ENCODE measurements around the gene OR6J1. TPM values are rescaled to one million over a fixed set of nuclear protein-coding genes. Genes with fewer than 3 reads are reported as not detected.

The OR6J1 gene
- total and polyA plus RNA-seq, 9 of the 15 experiments (the other 6 are each of a cell fraction or from before 2014, with no cell fraction given), result not detected

GRCh38 chr14:22650960-22651521 lies 6.9 kb upstream of the OR6J1 start (continued):
- TF ChIP-seq, protein P1, sequence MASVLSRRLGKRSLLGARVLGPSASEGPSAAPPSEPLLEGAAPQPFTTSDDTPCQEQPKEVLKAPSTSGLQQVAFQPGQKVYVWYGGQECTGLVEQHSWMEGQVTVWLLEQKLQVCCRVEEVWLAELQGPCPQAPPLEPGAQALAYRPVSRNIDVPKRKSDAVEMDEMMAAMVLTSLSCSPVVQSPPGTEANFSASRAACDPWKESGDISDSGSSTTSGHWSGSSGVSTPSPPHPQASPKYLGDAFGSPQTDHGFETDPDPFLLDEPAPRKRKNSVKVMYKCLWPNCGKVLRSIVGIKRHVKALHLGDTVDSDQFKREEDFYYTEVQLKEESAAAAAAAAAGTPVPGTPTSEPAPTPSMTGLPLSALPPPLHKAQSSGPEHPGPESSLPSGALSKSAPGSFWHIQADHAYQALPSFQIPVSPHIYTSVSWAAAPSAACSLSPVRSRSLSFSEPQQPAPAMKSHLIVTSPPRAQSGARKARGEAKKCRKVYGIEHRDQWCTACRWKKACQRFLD (CRISPR knock-in tag; IDR thresholded peaks at IDR 0.05), result no peak
- no peak for TF ChIP-seq MAFK (IDR thresholded peaks at IDR 0.05; ENCODE audit: low read length)
- TF ChIP-seq POLR2A (conservative IDR thresholded peaks at IDR 0.05), result peak; percentile 95
- no peak for TF ChIP-seq SAFB (IDR thresholded peaks at IDR 0.05; ENCODE audit: borderline replicate concordance, low read depth, low read length)
- no peak for TF ChIP-seq ZNF780A (CRISPR knock-in tag; IDR thresholded peaks at IDR 0.05)
- no peak for TF ChIP-seq NFRKB (IDR thresholded peaks at IDR 0.05; ENCODE audit: low read depth)
- TF ChIP-seq, protein P2, sequence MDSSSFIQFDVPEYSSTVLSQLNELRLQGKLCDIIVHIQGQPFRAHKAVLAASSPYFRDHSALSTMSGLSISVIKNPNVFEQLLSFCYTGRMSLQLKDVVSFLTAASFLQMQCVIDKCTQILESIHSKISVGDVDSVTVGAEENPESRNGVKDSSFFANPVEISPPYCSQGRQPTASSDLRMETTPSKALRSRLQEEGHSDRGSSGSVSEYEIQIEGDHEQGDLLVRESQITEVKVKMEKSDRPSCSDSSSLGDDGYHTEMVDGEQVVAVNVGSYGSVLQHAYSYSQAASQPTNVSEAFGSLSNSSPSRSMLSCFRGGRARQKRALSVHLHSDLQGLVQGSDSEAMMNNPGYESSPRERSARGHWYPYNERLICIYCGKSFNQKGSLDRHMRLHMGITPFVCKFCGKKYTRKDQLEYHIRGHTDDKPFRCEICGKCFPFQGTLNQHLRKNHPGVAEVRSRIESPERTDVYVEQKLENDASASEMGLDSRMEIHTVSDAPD (CRISPR knock-in tag; IDR thresholded peaks at IDR 0.05), result no peak
- TF ChIP-seq, protein P3, sequence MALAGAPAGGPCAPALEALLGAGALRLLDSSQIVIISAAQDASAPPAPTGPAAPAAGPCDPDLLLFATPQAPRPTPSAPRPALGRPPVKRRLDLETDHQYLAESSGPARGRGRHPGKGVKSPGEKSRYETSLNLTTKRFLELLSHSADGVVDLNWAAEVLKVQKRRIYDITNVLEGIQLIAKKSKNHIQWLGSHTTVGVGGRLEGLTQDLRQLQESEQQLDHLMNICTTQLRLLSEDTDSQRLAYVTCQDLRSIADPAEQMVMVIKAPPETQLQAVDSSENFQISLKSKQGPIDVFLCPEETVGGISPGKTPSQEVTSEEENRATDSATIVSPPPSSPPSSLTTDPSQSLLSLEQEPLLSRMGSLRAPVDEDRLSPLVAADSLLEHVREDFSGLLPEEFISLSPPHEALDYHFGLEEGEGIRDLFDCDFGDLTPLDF (CRISPR knock-in tag; IDR thresholded peaks at IDR 0.05), result no peak
- TF ChIP-seq GABPB2 (CRISPR knock-in tag; conservative IDR thresholded peaks at IDR 0.05), result no peak
- TF ChIP-seq KDM5B (IDR thresholded peaks at IDR 0.05; ENCODE audit: insufficient replicate concordance, low read depth, low read length), result peak; percentile 35
- TF ChIP-seq ARID2 (IDR thresholded peaks at IDR 0.05), result no peak
- TF ChIP-seq HEY1 (CRISPR knock-in tag; IDR thresholded peaks at IDR 0.05; ENCODE audit: borderline replicate concordance), result no peak
- no peak for TF ChIP-seq L3MBTL2 (IDR thresholded peaks at IDR 0.05)
- no peak for TF ChIP-seq ZNF133 (CRISPR knock-in tag; IDR thresholded peaks at IDR 0.05)
- TF ChIP-seq RUNX1 (IDR thresholded peaks at IDR 0.05; ENCODE audit: low read depth), result 0 out of 2 replicates have a peak, but pooled peaks have one; percentile 50
- no peak for TF ChIP-seq FOS (IDR thresholded peaks at IDR 0.05; ENCODE audit: extremely low read depth, insufficient read length)
- no peak for TF ChIP-seq ZNF655 (CRISPR knock-in tag; IDR thresholded peaks at IDR 0.05)
- no peak for TF ChIP-seq ZZZ3 (IDR thresholded peaks at IDR 0.05)
- no peak for TF ChIP-seq SP1 (CRISPR knock-in tag; IDR thresholded peaks at IDR 0.05)
- no peak for TF ChIP-seq TAL1 (IDR thresholded peaks at IDR 0.05)
- TF ChIP-seq ESRRA (IDR thresholded peaks at IDR 0.05; ENCODE audit: borderline replicate concordance, low read depth), result no peak
- no peak for TF ChIP-seq ZNF431 (CRISPR knock-in tag; IDR thresholded peaks at IDR 0.05)
- no peak for TF ChIP-seq E2F3 (CRISPR knock-in tag; IDR thresholded peaks at IDR 0.05)
- TF ChIP-seq PHF21A (IDR thresholded peaks at IDR 0.05; ENCODE audit: borderline replicate concordance, low read depth), result no peak
- no peak for TF ChIP-seq ZNF586 (CRISPR knock-in tag; conservative IDR thresholded peaks at IDR 0.05)
- TF ChIP-seq CEBPG (CRISPR knock-in tag; IDR thresholded peaks at IDR 0.05), result no peak
- no peak for TF ChIP-seq CEBPG (tag; conservative IDR thresholded peaks at IDR 0.05 in 1 of 2, IDR thresholded peaks at IDR 0.05 in 1 of 2)
